HG03439 (cell line): ENCODE measurements around the gene PTTG1IP2.
A peak's percentile ranks its signal among the peaks of the same experiment; 100 is the strongest.
"Not testable (repeated sequence)": the region's sequence is repeated elsewhere in the genome, so short reads cannot be mapped to it uniquely, and the experiment has no call there.

Experiments used
- ATAC-seq: cut with Tn5 transposase; IDR thresholded peaks from one replicate; pipeline ENCODE4 v1.9.1; 2021; ENCODE audit warnings: mild to moderate bottlenecking, moderate library complexity; ENCODE audit not compliant: unreplicated experiment

PTTG1IP2 gene

GRCh38 chr7:90469554-90469953 is at the start of gene PTTG1IP2:
PTTG1IP2 (plus strand) TSS chr7:90469639; CDS start chr7:90469787, 148 bp downstream.
- no peak for ATAC-seq

GRCh38 chr7:90421651-90422050 is 47.8 kb upstream of the PTTG1IP2 start:
- ATAC-seq: no peak

- ATAC-seq: peak; percentile 95
These were observed 44.7 kb upstream of the PTTG1IP2 start for GRCh38 chr7:90424720-90425119.

GRCh38 chr7:90425376-90425775 is 44.1 kb upstream of the PTTG1IP2 start:
- ATAC-seq: no peak

GRCh38 chr7:90430614-90431460 is 38.6 kb upstream of the PTTG1IP2 start:
- no peak for ATAC-seq

GRCh38 chr7:90432752-90433151 is 36.7 kb upstream of the PTTG1IP2 start:
- no peak for ATAC-seq

- no peak for ATAC-seq
These were observed 36.2 kb upstream of the PTTG1IP2 start for GRCh38 chr7:90433221-90433620.

GRCh38 chr7:90445633-90446032 is 23.8 kb upstream of the PTTG1IP2 start:
- ATAC-seq: no peak

- no peak for ATAC-seq
These were observed 23.1 kb upstream of the PTTG1IP2 start for GRCh38 chr7:90446137-90446899.

- ATAC-seq: no peak
These were observed 16.1 kb upstream of the PTTG1IP2 start for GRCh38 chr7:90453259-90453891.

- no peak for ATAC-seq
These were observed 15.5 kb upstream of the PTTG1IP2 start for GRCh38 chr7:90453931-90454330.

GRCh38 chr7:90455163-90456030 is 14.0 kb upstream of the PTTG1IP2 start:
- ATAC-seq: peak; percentile 77

GRCh38 chr7:90458104-90458503 is 11.3 kb upstream of the PTTG1IP2 start:
- no peak for ATAC-seq

GRCh38 chr7:90459888-90460287 is 9.6 kb upstream of the PTTG1IP2 start:
- no peak for ATAC-seq

GRCh38 chr7:90461219-90461618 is 8.2 kb upstream of the PTTG1IP2 start:
- ATAC-seq: no peak

GRCh38 chr7:90463151-90463628 is 6.2 kb upstream of the PTTG1IP2 start:
- ATAC-seq: not testable (repeated sequence)

- ATAC-seq: no peak
These were observed 3.6 kb upstream of the PTTG1IP2 start for GRCh38 chr7:90465816-90466215.

GRCh38 chr7:90472805-90473540 is 3.5 kb downstream of the PTTG1IP2 start:
- no peak for ATAC-seq

GRCh38 chr7:90473814-90474213 is 4.4 kb downstream of the PTTG1IP2 start:
- no peak for ATAC-seq
